Measurements from ENCODE around the gene SLC6A17. TPM values are rescaled to one million over a fixed set of nuclear protein-coding genes. Genes with fewer than 3 reads are reported as not detected.

The SLC6A17 gene
- total and polyA plus RNA-seq, 2 experiments from 2014 or later = 0.45 to 0.76 TPM

DNA sequence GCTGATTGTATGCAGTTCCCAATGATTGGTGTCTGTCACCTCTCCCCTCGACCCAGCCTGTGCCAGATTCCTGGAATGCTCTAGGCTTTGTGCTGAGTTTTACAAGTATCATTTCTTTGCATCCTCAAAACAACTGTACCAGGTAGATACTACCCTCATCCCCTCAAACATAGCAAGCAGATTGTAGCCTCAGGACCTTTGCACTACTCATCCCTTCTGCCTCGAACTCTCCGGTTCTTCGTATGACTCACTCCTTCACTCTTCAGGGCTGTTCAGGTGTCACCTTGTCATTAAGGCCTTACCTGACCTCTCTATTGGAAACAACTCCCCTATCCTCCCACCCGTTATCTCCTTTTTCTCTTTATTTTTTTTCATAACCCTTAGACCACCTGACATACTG lies 67.8 kb downstream of the SLC6A17 start:
- H3K4me3 ChIP-seq = no peak overlapping the region
- no peak overlapping the region for H3K9ac ChIP-seq
- H3K27me3 ChIP-seq (replicated peaks; ENCODE audit: insufficient read depth) = no peaks in the 10 kb centered on the region
- no peaks in the 10 kb centered on the region for H3K36me3 ChIP-seq (ENCODE audit: low read depth)
- peaks cover 26% of the 10 kb centered on the region for H3K4me1 ChIP-seq (ENCODE audit: insufficient read depth)
- H3K9me2 ChIP-seq (ENCODE audit: insufficient read depth) = no peaks in the 10 kb centered on the region
- TF ChIP-seq EZH2phosphoT487 (IDR thresholded peaks at IDR 0.05; ENCODE audit: insufficient read depth, low read depth) = no peak
- H3K9me3 ChIP-seq (ENCODE audit: low read depth) = no peaks in the 10 kb centered on the region
- H3K79me2 ChIP-seq (ENCODE audit: insufficient read depth) = peaks cover 94% of the 10 kb centered on the region
- no peaks in the 10 kb centered on the region; the same call in 1 of the 2 replicates for H3F3A ChIP-seq (ENCODE audit: insufficient read depth)
- no peak for DNase-seq
- H4K20me1 ChIP-seq (ENCODE audit: insufficient read depth) = 0 out of 2 replicates have a peak, but pooled peaks cover 4% of the 10 kb centered on the region
- no peak overlapping the region for H2AFZ ChIP-seq
- in situ Hi-C loops (cut with MboI) = no loop called here
- H3K27ac ChIP-seq = no peak overlapping the region
- no peak overlapping the region for H3K4me2 ChIP-seq (ENCODE audit: unreplicated experiment)
- WGBS, 2 experiments (ENCODE audit: low coverage in 1 of 2, low lambda C conversion rate in 2 of 2, missing lambda C conversion rate in 2 of 2) = 88 to 89% methylated on average over 5 of the region's 5 CpGs

DNA sequence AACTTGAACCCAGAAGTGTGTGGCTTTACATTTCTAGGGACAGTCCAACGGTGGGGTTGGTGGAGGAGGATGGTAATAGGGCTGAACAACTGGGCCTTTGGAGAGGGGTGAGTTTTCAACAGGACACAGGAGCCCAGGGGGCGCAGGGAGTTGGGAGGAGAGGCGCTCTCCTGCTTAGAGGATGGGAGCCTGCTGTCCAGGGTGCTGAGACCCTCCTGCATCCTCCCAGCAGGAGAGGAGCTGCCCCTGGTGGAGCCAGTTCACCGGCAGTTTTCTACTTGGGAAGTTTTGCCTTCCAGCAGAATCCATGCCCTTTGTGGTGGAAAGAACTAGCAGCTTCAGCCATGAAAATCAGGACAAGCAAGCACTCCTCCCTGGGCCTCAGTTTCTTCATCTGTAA lies 68.4 kb downstream of the SLC6A17 start:
- H3K27ac ChIP-seq = no peak overlapping the region
- DNase-seq = peak; percentile 42
- no peaks in the 10 kb centered on the region for H3K36me3 ChIP-seq (ENCODE audit: low read depth)
- 75 to 79% methylated on average over 4 of the region's 4 CpGs for WGBS, 2 experiments (ENCODE audit: low coverage in 1 of 2, low lambda C conversion rate in 2 of 2, missing lambda C conversion rate in 2 of 2)
- H3K4me3 ChIP-seq = no peak overlapping the region
- in situ Hi-C loops (cut with MboI) = no loop called here
- no peaks in the 10 kb centered on the region for H3K27me3 ChIP-seq (replicated peaks; ENCODE audit: insufficient read depth)
- peaks cover 20% of the 10 kb centered on the region for H3K4me1 ChIP-seq (ENCODE audit: insufficient read depth)
- no peak overlapping the region for H2AFZ ChIP-seq
- 0 out of 2 replicates have a peak, but pooled peaks cover 4% of the 10 kb centered on the region for H4K20me1 ChIP-seq (ENCODE audit: insufficient read depth)
- H3K4me2 ChIP-seq (ENCODE audit: unreplicated experiment) = no peak overlapping the region
- H3K9me2 ChIP-seq (ENCODE audit: insufficient read depth) = no peaks in the 10 kb centered on the region
- H3F3A ChIP-seq (ENCODE audit: insufficient read depth) = no peaks in the 10 kb centered on the region; the same call in 1 of the 2 replicates
- H3K9me3 ChIP-seq (ENCODE audit: low read depth) = no peaks in the 10 kb centered on the region
- peaks cover 94% of the 10 kb centered on the region for H3K79me2 ChIP-seq (ENCODE audit: insufficient read depth)
- TF ChIP-seq EZH2phosphoT487 (IDR thresholded peaks at IDR 0.05; ENCODE audit: insufficient read depth, low read depth) = no peak
- no peak overlapping the region for H3K9ac ChIP-seq

DNA sequence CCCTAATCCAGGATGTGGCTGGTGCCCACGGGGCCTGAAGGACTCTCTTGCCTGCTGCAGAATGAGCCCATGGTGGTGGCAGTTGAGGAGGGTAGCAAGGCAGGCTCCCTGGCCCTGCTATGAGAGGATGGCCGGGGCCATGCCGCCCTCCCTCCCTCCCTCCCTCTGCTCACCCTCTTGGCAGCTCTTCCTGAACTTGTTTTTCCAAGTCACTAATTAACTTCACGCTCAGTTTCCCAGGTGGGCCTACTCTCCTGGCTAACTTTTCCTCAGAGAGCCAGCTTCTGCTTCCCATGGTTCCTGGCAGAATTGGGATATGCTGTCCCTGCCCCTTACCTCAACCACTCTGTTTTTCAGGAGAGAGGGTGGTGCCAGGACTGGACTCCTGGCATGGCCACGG lies 70.0 kb downstream of the SLC6A17 start:
- Histone ChIP-seq H3K4me2 (ENCODE audit: unreplicated experiment) (no peak overlapping the region), H2AFZ (no peak overlapping the region), H3K27me3 (replicated peaks; ENCODE audit: insufficient read depth) (no peaks in the 10 kb centered on the region), H4K20me1 (ENCODE audit: insufficient read depth) (no peaks in the 10 kb centered on the region), H3F3A (ENCODE audit: insufficient read depth) (no peaks in the 10 kb centered on the region), H3K79me2 (ENCODE audit: insufficient read depth) (peaks cover 88% of the 10 kb centered on the region), H3K36me3 (ENCODE audit: low read depth) (no peaks in the 10 kb centered on the region), H3K4me3 (no peak overlapping the region), H3K9me3 (ENCODE audit: low read depth) (no peaks in the 10 kb centered on the region), H3K27ac (no peak overlapping the region), H3K9me2 (ENCODE audit: insufficient read depth) (no peaks in the 10 kb centered on the region), H3K9ac (no peak overlapping the region), H3K4me1 (ENCODE audit: insufficient read depth) (peaks cover 6% of the 10 kb centered on the region; the same call in 1 of the 2 replicates)
- no peak for DNase-seq
- 79 to 93% methylated on average over 4 of the region's 5 CpGs for WGBS, 2 experiments (ENCODE audit: low coverage in 1 of 2, low lambda C conversion rate in 2 of 2, missing lambda C conversion rate in 2 of 2)
- TF ChIP-seq EZH2phosphoT487 (IDR thresholded peaks at IDR 0.05; ENCODE audit: insufficient read depth, low read depth) (no peak), EZH2 (IDR thresholded peaks at IDR 0.05; ENCODE audit: insufficient read depth, poor library complexity, severe bottlenecking) (no peak)
- in situ Hi-C loops (cut with MboI) = no loop called here

GRCh38 chr1:110221119-110221518 lies 70.8 kb downstream of the SLC6A17 start:
- Histone ChIP-seq H2AFZ (no peak overlapping the region), H3K9me3 (ENCODE audit: low read depth) (no peaks in the 10 kb centered on the region), H3F3A (ENCODE audit: insufficient read depth) (no peaks in the 10 kb centered on the region), H3K27ac (no peak overlapping the region), H3K4me1 (ENCODE audit: insufficient read depth) (no peaks in the 10 kb centered on the region), H3K4me3 (no peak overlapping the region), H3K27me3 (replicated peaks; ENCODE audit: insufficient read depth) (no peaks in the 10 kb centered on the region), H3K9me2 (ENCODE audit: insufficient read depth) (no peaks in the 10 kb centered on the region), H3K79me2 (ENCODE audit: insufficient read depth) (peaks cover 80% of the 10 kb centered on the region), H3K36me3 (ENCODE audit: low read depth) (no peaks in the 10 kb centered on the region), H4K20me1 (ENCODE audit: insufficient read depth) (no peaks in the 10 kb centered on the region), H3K4me2 (ENCODE audit: unreplicated experiment) (no peak overlapping the region), H3K9ac (no peak overlapping the region)
- no peak for DNase-seq
- 94 to 95% methylated on average over 4 of the region's 4 CpGs for WGBS, 2 experiments (ENCODE audit: low coverage in 1 of 2, low lambda C conversion rate in 2 of 2, missing lambda C conversion rate in 2 of 2)
- no peak for TF ChIP-seq EZH2phosphoT487 (IDR thresholded peaks at IDR 0.05; ENCODE audit: insufficient read depth, low read depth)
- TF ChIP-seq EZH2 (IDR thresholded peaks at IDR 0.05; ENCODE audit: insufficient read depth, poor library complexity, severe bottlenecking) = no peak
- in situ Hi-C loops (cut with MboI) = no loop called here

GRCh38 chr1:110223127-110223526 lies 72.8 kb downstream of the SLC6A17 start:
- Histone ChIP-seq H3F3A (ENCODE audit: insufficient read depth) (no peaks in the 10 kb centered on the region), H3K4me3 (no peak overlapping the region), H3K9me2 (ENCODE audit: insufficient read depth) (no peaks in the 10 kb centered on the region), H3K79me2 (ENCODE audit: insufficient read depth) (peaks cover 60% of the 10 kb centered on the region), H2AFZ (no peak overlapping the region), H3K9ac (no peak overlapping the region), H4K20me1 (ENCODE audit: insufficient read depth) (no peaks in the 10 kb centered on the region), H3K27ac (no peak overlapping the region), H3K27me3 (replicated peaks; ENCODE audit: insufficient read depth) (no peaks in the 10 kb centered on the region), H3K4me1 (ENCODE audit: insufficient read depth) (no peaks in the 10 kb centered on the region), H3K9me3 (ENCODE audit: low read depth) (no peaks in the 10 kb centered on the region), H3K36me3 (ENCODE audit: low read depth) (no peaks in the 10 kb centered on the region), H3K4me2 (ENCODE audit: unreplicated experiment) (no peak overlapping the region)
- in situ Hi-C loops (cut with MboI) = no loop called here
- TF ChIP-seq EZH2 (IDR thresholded peaks at IDR 0.05; ENCODE audit: insufficient read depth, poor library complexity, severe bottlenecking) (no peak), EZH2phosphoT487 (IDR thresholded peaks at IDR 0.05; ENCODE audit: insufficient read depth, low read depth) (no peak)
- no peak for DNase-seq
- 93 to 94% methylated on average over 27 of the region's 27 CpGs for WGBS, 2 experiments (ENCODE audit: low coverage in 1 of 2, low lambda C conversion rate in 2 of 2, missing lambda C conversion rate in 2 of 2)
